Endothelial cell of hepatic sinusoid (primary cell): ENCODE results near the gene RPL10A.
"Not testable (repeated sequence)": the region's sequence is repeated elsewhere in the genome, so short reads cannot be mapped to it uniquely, and the experiment has no call there.

ENCODE experiments used
- in situ Hi-C: cut with HindIII; loops from 2 replicates; pipeline ENCODE4 v1.10.0; 2017; ENCODE audit warnings: low sequenced_read_pairs

The RPL10A gene

GRCh38 chr6:35468181-35468979 is at the start of gene RPL10A:
TSS of gene RPL10A (plus strand) at chr6:35468401. CDS start at chr6:35468435, 34 bp downstream.
- in situ Hi-C loops, result no loop called here

DNA sequence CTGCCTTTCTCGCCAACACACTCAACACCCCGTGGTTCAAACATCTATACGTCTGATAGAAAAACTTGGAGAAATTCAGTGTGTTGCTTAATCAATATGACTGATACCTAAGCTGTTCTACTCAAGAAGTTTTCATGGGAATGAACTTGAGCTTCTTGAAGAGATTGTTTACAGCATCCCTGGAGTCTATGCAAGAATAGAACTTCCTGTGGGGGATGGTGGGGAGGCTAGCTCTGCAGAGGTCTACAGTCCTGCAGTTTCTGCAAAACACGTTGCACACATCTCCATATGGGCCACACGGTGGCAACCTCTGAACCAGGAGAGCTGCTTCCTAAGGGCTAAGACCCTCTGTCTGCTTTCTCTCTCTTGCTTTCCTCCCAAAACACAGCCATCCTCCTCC is 48.8 kb upstream of the RPL10A start:
- in situ Hi-C loops, result no loop called here

GRCh38 chr6:35419961-35420360 is 48.2 kb upstream of the RPL10A start:
- in situ Hi-C loops, result loop anchor here (5.0 to 10.0 kb wide), 2 partner anchors 43 to 75 kb away; partner anchors contain the start of gene PPARD

DNA sequence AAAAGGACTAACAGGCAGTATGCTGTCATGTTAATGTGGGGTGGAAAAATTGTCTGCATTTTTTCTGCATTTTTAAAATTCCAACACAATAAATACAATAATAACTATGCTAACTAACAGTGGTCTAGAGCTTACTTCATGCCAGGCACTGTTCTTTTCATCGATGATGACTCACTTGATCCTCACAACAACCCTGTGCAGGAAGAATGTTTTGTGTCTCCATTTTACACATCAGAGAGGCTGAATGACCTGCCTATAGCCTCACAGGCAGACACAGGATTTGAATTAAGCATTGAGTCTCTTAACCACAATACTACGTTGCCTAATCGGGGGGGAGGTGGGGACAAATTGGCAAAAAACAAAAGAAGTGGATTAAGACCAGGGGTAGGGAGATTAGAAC is 42.9 kb upstream of the RPL10A start:
- in situ Hi-C loops, result loop anchor here (10.0 kb wide), 1 partner anchor 80 kb away; the partner anchor contains the start of gene PPARD

DNA sequence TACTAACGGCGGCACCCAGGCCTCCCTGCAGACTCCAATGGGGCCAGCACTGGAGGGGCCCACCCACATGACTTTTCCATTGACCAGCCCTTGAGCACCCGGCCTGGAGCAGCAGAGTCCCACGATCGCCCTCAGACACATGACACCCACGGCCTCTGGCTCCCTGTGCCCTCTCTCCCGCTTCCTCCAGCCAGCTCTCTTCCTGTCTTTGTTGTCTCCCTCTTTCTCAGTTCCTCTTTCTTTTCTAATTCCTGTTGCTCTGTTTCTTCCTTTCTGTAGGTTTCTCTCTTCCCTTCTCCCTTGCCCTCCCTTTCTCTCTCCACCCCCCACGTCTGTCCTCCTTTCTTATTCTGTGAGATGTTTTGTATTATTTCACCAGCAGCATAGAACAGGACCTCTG is 42.1 kb upstream of the RPL10A start:
- in situ Hi-C loops, result loop anchor here (10.0 kb wide), 1 partner anchor 81 kb away; the partner anchor contains the start of gene PPARD

DNA sequence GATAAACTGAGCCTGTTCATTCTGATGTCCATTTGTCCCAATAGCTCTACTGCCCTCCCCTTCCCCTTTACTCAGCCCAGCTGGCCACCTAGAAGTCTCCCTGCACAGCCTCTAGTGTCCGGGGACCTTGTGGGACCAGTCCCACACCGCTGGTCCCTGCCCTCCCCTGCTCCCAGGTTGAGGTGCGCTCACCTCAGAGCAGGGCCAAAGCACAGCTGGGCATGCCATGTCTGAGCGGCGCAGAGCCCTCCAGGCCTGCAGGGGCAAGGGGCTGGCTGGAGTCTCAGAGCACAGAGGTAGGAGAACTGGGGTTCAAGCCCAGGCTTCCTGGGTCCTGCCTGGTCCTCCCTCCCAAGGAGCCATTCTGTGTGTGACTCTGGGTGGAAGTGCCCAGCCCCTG is 40.8 kb upstream of the RPL10A start:
- in situ Hi-C loops, result loop anchor here (10.0 kb wide), 1 partner anchor 83 kb away; the partner anchor contains the start of gene PPARD

GRCh38 chr6:35427851-35428321 is 40.3 kb upstream of the RPL10A start:
- in situ Hi-C loops, result loop anchor here (10.0 kb wide), 1 partner anchor 83 kb away; the partner anchor contains the start of gene PPARD

DNA sequence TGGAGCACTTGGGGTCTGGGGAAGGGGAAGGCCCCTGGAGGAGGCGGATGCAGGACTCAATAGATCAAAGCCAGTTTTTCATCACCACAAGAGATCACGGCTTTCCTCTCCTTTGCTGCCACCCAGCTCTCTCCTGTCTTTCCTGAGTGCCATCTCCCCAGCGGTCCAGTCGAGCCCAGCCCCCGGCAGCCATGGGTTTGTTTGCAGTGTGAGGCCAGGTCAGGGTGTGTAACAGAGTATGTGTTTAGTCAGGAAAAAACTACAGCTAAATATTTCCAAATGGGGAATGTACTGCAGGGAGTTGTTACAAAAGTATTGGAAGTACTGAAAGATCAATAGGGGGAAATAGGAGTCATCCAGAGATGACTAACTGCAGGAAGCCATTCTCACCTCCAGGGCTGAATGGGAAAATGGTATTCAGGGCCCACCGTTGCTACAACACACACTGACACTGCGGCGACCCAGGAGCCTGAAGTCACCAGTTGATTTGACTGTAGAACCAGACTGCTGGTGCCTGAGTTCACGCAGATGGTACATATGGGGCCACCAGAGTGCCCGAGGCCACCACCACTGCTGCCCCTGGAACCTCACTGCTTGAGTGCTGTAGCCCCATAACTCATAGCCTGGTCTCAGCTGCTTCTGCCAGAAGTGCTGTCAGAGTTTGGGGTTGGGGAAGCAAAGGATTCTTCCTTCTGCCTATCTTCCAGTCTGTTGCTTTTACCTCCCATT is 39.6 kb upstream of the RPL10A start:
- in situ Hi-C loops, result loop anchor here (10.0 kb wide), 1 partner anchor 84 kb away; the partner anchor contains the start of gene PPARD

DNA sequence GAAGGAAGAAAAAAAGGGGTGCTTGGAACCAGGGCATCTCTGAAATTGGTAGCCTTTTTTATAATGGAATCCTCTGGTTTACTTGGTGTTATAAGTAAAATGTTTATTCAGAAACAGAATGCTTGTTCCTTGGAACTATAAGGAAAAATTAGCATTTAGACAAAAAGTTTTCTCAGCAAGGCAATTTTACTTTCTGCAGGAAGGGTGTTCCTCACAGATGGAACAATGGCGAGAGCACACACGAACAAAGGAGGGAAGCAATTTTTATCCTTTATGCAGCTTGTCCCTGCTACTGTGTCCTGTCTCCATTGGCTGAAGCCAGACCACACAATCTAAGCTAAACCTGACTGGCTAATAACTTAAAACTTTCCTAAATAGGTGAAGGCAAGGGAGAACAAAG is 38.7 kb upstream of the RPL10A start:
- in situ Hi-C loops, result loop anchor here (10.0 kb wide), 1 partner anchor 85 kb away; the partner anchor contains the start of gene PPARD

DNA sequence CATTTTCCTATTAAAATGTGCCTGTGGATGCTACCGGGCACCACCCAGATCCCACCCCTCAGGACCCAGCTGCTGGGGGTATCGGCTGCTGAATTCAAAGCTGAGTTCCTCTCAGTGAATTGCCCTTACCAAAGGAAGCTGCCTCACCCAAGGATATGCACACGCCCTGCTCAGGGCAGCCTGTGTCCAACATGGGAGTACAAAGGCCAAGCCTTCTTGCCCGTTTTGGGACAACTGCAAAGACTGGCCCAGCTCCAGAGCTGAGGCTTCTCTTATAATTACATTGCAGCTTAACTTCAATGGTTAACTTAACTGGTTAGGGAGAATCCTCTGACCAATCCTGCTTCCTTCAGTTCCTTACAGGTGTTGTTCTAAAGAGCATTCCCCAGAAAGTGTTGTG is 35.9 kb upstream of the RPL10A start:
- in situ Hi-C loops, result no loop called here

- in situ Hi-C loops, result not testable (repeated sequence)
These were observed 35.5 kb upstream of the RPL10A start for GRCh38 chr6:35432702-35433101.

- in situ Hi-C loops, result no loop called here
These were observed 32.9 kb upstream of the RPL10A start for GRCh38 chr6:35435074-35435837.

- in situ Hi-C loops, result no loop called here
These were observed 31.9 kb upstream of the RPL10A start for GRCh38 chr6:35436071-35436857.

DNA sequence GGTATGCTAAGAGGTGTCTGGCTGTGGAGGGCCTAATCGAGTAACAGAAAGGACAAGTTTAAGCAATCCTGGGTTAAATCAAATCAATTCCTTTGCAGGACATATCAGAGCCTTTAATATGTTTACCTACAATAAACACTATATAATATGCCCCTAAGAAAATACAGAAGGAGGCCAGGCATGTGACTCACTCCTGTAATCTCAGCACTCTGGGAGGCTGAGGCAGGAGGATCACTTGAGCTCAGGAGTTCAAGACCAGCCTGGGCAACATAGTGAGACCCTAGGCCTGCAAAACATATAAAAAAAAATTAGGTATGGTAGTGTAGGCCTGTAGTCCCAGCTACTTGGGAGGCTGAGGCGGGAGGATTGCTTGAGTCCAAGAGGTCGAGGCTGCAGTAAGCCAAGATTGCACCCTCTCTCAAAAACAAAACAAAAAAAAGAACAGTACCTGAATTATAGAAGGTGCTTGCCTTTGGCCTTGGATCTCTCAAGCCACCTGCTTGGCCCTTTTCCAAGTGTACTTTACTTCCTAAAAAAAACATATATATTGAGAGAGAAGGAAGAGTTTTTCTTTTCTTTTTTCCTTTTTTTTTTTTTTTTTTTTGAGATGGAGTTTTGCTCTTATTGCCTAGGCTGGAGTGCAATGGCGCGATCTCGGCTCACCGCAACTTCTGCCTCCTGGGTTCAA is 29.7 kb upstream of the RPL10A start:
- in situ Hi-C loops, result not testable (repeated sequence)

DNA sequence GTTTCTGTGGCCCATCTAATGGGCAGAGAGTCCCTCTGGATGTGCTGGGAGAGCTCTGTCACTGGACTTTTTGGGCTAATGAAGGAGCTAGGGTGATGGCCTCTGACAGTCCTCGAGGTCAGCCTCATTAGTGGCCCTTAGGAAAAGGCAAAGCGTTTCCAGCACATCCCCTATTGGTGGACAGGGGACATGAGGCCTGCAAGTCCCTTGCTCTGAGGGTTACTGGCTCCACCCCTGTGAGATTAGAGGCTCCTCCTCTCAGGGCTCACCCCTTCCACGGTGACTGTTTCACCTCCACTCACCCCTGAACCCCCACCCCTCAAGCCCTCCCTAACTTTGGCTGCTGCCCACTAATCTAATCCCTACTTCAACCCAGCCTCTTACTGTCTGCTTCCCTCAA is 28.9 kb upstream of the RPL10A start:
- in situ Hi-C loops, result no loop called here

DNA sequence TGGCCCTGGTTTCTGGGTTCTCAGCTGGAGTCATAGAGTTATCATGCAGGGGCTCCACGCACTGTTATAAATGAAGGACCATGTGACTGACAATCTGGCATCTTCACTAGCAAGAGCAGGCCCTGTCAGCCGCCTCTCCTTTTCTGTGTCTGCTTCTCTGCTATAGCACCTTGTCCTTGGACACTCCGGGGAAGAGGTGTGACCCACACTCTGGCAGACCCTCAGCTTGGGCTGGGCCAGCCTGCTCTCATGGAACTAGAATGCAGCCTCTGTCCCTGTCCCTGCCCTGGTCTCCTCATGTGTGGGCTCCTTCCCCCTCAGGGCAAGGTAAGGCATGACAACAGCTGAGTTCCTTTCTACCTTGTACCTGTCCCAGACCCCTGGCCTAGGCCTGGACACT is 27.0 kb upstream of the RPL10A start:
- in situ Hi-C loops, result loop anchor here (5.0 kb wide), 1 partner anchor 164 kb away; no protein-coding TSS in a partner anchor

DNA sequence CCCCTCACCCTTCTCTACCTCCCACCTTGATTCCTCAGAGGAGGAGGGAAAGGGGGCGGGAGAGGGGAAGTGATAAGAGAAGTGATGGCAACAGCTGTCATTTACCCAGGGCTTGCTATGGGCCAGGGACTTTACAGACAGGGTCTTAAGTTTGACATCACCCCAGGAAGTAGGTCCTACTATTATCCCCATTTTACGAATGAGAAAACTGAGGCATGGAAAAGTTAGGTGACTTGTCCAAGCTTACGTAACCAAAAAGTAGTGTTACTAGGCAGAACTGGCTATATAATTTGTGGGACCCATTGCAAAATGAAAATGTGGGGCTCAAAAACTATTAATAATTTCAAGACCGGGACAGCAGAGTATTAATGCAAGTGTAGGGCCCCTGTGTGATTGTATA is 26.6 kb upstream of the RPL10A start:
- in situ Hi-C loops, result loop anchor here (5.0 kb wide), 1 partner anchor 164 kb away; no protein-coding TSS in a partner anchor

- in situ Hi-C loops, result loop anchor here (5.0 kb wide), 1 partner anchor 165 kb away; no protein-coding TSS in a partner anchor
These were observed 25.5 kb upstream of the RPL10A start for GRCh38 chr6:35442693-35443092.
